ENCODE data around the gene MYO19.

Gene MYO19

DNA sequence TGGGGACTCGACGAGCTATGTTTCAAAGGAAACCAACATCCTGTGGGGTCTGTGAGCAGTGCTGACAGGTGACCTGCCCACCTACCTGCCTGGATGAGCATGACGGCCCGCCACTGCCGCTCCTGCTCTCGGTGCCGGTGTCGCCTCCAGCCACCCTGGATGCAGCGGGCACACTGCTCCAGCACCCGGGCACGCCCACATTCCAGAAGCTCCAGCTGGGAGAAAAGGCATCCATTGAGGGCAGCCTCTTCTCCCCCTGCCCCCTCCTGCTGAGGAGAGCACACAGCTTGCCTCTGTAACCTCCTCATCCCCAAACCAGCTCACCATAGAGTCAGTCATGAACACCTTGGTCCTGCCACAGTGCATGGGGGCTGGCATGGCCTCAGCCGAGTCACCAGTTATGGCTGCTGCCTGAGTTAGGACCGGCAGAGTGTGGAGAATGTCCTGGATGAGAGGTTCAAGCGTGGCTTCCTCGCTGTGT lies 33.9 kb downstream of the MYO19 start:
- no peaks in the 10 kb centered on the region for H3K9me3 Mint-ChIP-seq
- DNase-seq, result no peak
- H3K36me3 Mint-ChIP-seq (ENCODE audit: low read depth), result peaks cover 54% of the 10 kb centered on the region
- TF ChIP-seq, protein P1, sequence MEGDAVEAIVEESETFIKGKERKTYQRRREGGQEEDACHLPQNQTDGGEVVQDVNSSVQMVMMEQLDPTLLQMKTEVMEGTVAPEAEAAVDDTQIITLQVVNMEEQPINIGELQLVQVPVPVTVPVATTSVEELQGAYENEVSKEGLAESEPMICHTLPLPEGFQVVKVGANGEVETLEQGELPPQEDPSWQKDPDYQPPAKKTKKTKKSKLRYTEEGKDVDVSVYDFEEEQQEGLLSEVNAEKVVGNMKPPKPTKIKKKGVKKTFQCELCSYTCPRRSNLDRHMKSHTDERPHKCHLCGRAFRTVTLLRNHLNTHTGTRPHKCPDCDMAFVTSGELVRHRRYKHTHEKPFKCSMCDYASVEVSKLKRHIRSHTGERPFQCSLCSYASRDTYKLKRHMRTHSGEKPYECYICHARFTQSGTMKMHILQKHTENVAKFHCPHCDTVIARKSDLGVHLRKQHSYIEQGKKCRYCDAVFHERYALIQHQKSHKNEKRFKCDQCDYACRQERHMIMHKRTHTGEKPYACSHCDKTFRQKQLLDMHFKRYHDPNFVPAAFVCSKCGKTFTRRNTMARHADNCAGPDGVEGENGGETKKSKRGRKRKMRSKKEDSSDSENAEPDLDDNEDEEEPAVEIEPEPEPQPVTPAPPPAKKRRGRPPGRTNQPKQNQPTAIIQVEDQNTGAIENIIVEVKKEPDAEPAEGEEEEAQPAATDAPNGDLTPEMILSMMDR (IDR thresholded peaks at IDR 0.05), result no peak
- peaks cover 6% of the 10 kb centered on the region for H3K4me1 Mint-ChIP-seq
- no peak overlapping the region for H3K27ac Mint-ChIP-seq
- peaks cover 5% of the 10 kb centered on the region for H3K27me3 Mint-ChIP-seq (ENCODE audit: low read depth, poor library complexity)
- no peak overlapping the region for H3K4me3 Mint-ChIP-seq

DNA sequence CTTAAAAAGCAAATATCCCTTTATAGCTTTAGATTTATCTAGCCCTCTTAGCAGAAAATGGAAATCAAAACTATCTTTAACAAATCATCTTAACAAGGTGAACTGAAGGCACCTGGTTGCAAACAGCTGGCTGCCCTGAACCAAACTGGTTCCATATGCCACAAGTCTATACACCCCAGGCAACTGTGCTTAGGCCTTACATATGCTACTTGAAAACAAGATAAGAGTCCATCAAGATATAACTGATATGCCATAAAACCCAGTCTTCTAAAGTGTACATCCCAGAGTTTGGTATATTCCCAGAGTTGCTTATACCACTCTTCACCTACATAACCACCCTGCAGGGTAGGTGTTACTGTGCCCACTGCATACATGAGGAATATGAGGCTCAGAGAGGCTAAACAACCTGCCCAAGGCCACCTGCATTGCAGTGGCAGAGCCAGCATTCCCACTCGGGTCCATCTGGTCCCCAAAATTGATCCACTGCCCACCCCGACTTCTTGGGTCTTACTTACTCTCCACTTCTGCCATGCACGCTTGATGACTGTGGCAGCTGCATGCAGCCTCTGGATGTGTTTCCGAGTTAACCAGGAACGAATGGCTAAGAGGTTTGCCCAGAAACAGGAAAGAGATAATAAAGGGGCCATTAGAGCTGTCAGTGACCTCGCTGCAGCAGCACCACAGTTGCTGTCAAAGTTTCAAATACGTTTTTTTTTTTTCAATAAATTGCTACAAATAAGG lies 35.9 kb downstream of the MYO19 start:
- peaks cover 61% of the 10 kb centered on the region for H3K36me3 Mint-ChIP-seq (ENCODE audit: low read depth)
- H3K4me1 Mint-ChIP-seq, result peaks cover 12% of the 10 kb centered on the region
- peaks cover 5% of the 10 kb centered on the region for H3K27me3 Mint-ChIP-seq (ENCODE audit: low read depth, poor library complexity)
- no peak overlapping the region for H3K4me3 Mint-ChIP-seq
- H3K27ac Mint-ChIP-seq, result peak overlapping the region; percentile 69
- TF ChIP-seq, protein P1 (IDR thresholded peaks at IDR 0.05), result no peak
- DNase-seq, result no peak
- H3K9me3 Mint-ChIP-seq, result no peaks in the 10 kb centered on the region

- Mint-ChIP-seq H3K27ac (peak overlapping the region; percentile 25), H3K27me3 (ENCODE audit: low read depth, poor library complexity) (peaks cover under 1% of the 10 kb centered on the region), H3K4me1 (peaks cover 7% of the 10 kb centered on the region), H3K9me3 (no peaks in the 10 kb centered on the region), H3K36me3 (ENCODE audit: low read depth) (peaks cover 55% of the 10 kb centered on the region), H3K4me3 (no peak overlapping the region)
- TF ChIP-seq, protein P1 (IDR thresholded peaks at IDR 0.05), result no peak
- DNase-seq, result no peak
Observed at GRCh38 chr17:36498155-36498554, 36.5 kb downstream of the MYO19 start.

GRCh38 chr17:36496018-36496789 lies 38.5 kb downstream of the MYO19 start:
- no peaks in the 10 kb centered on the region for H3K9me3 Mint-ChIP-seq
- TF ChIP-seq, protein P1 (IDR thresholded peaks at IDR 0.05), result no peak
- no peak for DNase-seq
- no peak overlapping the region for H3K4me3 Mint-ChIP-seq
- peaks cover 56% of the 10 kb centered on the region for H3K36me3 Mint-ChIP-seq (ENCODE audit: low read depth)
- peak overlapping the region; percentile 88 for H3K27ac Mint-ChIP-seq
- no peaks in the 10 kb centered on the region for H3K27me3 Mint-ChIP-seq (ENCODE audit: low read depth, poor library complexity)
- peaks cover 7% of the 10 kb centered on the region for H3K4me1 Mint-ChIP-seq

- Mint-ChIP-seq H3K9me3 (peaks cover 3% of the 10 kb centered on the region), H3K27me3 (ENCODE audit: low read depth, poor library complexity) (no peaks in the 10 kb centered on the region), H3K36me3 (ENCODE audit: low read depth) (peaks cover 67% of the 10 kb centered on the region), H3K4me3 (no peak overlapping the region), H3K4me1 (peaks cover 7% of the 10 kb centered on the region), H3K27ac (peak overlapping the region; percentile 43)
- TF ChIP-seq, protein P1 (IDR thresholded peaks at IDR 0.05), result no peak
- DNase-seq, result no peak
Observed at GRCh38 chr17:36495076-36495578, 39.5 kb downstream of the MYO19 start.

Measured in nephron progenitor cell (in vitro differentiated cells).